ENCODE results near the gene FLNC. TPM values are rescaled to one million over a fixed set of nuclear protein-coding genes. Genes with fewer than 3 reads are reported as not detected.

The FLNC gene
- total and polyA plus RNA-seq, 2 experiments from 2014 or later: 46.6 to 60.7 TPM

DNA sequence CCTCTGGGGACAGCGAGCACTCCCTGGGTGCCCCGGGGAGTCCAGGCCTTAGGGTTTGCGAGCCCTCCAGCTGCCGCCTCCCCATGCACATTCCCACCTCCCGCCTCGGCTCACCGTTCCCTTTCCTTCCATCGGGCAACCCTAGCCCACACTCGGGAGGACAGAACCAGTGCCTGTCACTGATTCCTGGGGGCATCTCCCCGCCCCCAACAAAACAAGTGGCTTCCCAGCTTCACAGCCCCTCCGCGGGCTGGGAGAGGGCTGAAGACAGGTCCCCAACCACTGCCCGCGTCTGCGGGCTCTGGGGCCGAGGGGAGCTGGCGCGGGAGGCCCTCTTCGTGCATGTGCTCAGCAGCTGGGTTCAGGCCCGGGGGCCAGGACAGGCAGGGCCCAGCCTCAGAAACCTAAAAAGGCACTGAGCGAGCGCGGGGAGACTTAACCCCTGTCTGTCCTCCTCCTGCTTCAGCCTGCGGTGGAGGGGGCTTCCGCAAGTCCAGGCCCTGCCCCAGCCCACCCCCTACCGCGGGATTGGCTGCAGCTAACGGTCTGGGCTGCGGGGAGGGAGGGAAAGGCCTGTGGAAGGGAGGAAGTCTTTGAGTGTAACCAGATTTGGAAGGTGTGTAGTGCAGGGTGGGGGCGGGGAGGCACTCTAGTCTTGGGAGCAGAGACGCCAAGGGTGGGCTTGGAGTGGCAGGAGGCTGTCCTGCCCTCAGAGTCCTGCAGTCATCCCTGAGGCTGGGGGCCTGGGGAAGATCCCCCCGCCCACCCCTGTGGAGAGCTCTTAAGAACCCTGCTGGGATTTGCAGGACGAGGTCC lies 1.2 kb downstream of the FLNC start:
- H2AFZ ChIP-seq: peak overlapping the region; percentile 28

DNA sequence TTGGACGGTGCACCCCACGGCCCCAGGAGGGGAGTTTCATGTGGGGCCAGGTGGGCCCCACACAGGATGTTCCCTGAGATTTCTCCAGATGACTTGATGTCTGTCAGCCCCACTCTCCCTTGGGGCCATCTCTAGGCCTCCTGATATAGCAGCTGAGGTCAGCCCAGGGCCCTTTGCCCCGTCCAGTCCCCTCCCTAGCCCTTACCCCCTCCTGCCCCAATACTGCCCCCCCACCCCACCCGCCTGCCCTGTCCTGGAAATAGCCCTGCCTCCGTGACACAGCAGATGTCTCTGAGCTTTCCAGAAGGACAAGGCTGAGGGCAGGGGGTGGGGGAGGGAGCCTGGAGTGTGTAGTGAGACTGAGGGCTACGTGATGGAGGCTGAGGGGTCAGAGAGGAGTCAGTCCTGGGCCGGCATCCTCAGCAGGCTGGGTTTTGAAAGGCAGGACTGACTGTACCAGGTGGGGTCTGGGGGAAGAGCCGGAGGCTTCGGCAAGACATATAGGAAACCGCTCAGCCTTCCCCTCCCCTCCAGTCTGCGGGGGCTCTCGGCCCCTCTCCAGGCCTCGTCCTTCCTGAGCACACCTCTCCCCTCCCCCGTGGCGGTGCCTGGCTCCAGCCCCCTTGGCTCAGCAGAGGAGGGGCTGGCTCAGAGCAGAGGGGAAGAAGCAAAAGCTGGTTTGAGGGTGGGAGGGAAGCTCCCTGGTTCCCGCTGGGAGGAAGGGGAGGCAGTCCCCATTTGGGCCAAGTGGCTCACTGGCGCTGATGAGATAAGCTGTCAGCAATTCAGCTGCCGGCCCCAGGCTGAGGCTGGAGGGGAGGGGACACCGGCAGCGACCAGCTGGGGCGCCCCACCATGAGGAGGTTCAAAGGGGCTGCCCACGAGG lies 2.0 kb downstream of the FLNC start:
- TF ChIP-seq EZH2 (IDR thresholded peaks at IDR 0.05; ENCODE audit: borderline replicate concordance) (no peak), EZH2phosphoT487 (IDR thresholded peaks at IDR 0.05; ENCODE audit: low read depth, severe bottlenecking, unreplicated experiment) (no peak)
- TF ChIP-seq, protein P1, sequence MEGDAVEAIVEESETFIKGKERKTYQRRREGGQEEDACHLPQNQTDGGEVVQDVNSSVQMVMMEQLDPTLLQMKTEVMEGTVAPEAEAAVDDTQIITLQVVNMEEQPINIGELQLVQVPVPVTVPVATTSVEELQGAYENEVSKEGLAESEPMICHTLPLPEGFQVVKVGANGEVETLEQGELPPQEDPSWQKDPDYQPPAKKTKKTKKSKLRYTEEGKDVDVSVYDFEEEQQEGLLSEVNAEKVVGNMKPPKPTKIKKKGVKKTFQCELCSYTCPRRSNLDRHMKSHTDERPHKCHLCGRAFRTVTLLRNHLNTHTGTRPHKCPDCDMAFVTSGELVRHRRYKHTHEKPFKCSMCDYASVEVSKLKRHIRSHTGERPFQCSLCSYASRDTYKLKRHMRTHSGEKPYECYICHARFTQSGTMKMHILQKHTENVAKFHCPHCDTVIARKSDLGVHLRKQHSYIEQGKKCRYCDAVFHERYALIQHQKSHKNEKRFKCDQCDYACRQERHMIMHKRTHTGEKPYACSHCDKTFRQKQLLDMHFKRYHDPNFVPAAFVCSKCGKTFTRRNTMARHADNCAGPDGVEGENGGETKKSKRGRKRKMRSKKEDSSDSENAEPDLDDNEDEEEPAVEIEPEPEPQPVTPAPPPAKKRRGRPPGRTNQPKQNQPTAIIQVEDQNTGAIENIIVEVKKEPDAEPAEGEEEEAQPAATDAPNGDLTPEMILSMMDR (IDR thresholded peaks at IDR 0.05; ENCODE audit: poor library complexity): no peak
- H2AFZ ChIP-seq: no peak overlapping the region
- no peaks in the 10 kb centered on the region for H3K9me2 ChIP-seq (replicated peaks; ENCODE audit: insufficient read depth)
- peaks cover 62% of the 10 kb centered on the region for H3K4me1 ChIP-seq (ENCODE audit: insufficient read depth)
- peak overlapping the region; percentile 93 for H3K27ac ChIP-seq
- DNase-seq (ENCODE audit: low spot score): peak; percentile 69
- peaks cover 2% of the 10 kb centered on the region for H3K79me2 ChIP-seq
- 16% methylated on average over 19 of the region's 22 CpGs for WGBS (ENCODE audit: low lambda C conversion rate, missing lambda C conversion rate)
- peak overlapping the region; percentile 95 for H3K4me2 ChIP-seq
- H3K27me3 ChIP-seq: peaks cover 6% of the 10 kb centered on the region
- no peaks in the 10 kb centered on the region for H3K36me3 ChIP-seq (replicated peaks; ENCODE audit: insufficient read depth, low read depth)
- H3K4me3 ChIP-seq: peak overlapping the region; percentile 66
- no peaks in the 10 kb centered on the region for H4K20me1 ChIP-seq (ENCODE audit: insufficient read depth, poor library complexity, severe bottlenecking)
- H3K9me3 ChIP-seq (ENCODE audit: low read depth): no peaks in the 10 kb centered on the region

More for the DNA sequence above, 1.2 kb downstream of the FLNC start:
- Histone ChIP-seq H3K9me3 (ENCODE audit: low read depth) (no peaks in the 10 kb centered on the region), H3K4me2 (peak overlapping the region; percentile 95), H3K9me2 (replicated peaks; ENCODE audit: insufficient read depth) (no peaks in the 10 kb centered on the region), H3K36me3 (replicated peaks; ENCODE audit: insufficient read depth, low read depth) (no peaks in the 10 kb centered on the region), H3K27me3 (peaks cover 6% of the 10 kb centered on the region), H3K27ac (peak overlapping the region; percentile 93), H3K4me1 (ENCODE audit: insufficient read depth) (peaks cover 63% of the 10 kb centered on the region), H3K4me3 (peak overlapping the region; percentile 66), H3K79me2 (peaks cover 2% of the 10 kb centered on the region), H4K20me1 (ENCODE audit: insufficient read depth, poor library complexity, severe bottlenecking) (no peaks in the 10 kb centered on the region)
- TF ChIP-seq EZH2 (IDR thresholded peaks at IDR 0.05; ENCODE audit: borderline replicate concordance) (no peak), EZH2phosphoT487 (IDR thresholded peaks at IDR 0.05; ENCODE audit: low read depth, severe bottlenecking, unreplicated experiment) (no peak)
- TF ChIP-seq, protein P1 (IDR thresholded peaks at IDR 0.05; ENCODE audit: poor library complexity): no peak
- peak; percentile 63 for DNase-seq (ENCODE audit: low spot score)
- WGBS (ENCODE audit: low lambda C conversion rate, missing lambda C conversion rate): 12% methylated on average over 31 of the region's 33 CpGs

DNA sequence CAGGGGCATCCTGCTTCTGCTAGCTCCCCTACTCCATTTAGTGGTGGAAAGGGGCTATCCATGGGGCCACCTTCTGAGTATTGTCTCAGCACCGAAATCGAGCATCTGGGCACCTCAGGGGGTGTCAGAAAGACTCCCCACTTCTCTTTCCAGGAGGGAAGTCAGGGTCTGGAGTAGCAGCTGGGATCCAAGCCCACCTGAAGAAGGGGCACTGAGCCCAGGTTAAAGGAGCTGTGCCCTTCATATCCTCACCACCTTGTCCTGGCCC lies 2.6 kb downstream of the FLNC start:
- TF ChIP-seq, protein P1 (IDR thresholded peaks at IDR 0.05; ENCODE audit: poor library complexity): no peak
- TF ChIP-seq EZH2phosphoT487 (IDR thresholded peaks at IDR 0.05; ENCODE audit: low read depth, severe bottlenecking, unreplicated experiment): no peak
- no peak for TF ChIP-seq EZH2 (IDR thresholded peaks at IDR 0.05; ENCODE audit: borderline replicate concordance)
- Histone ChIP-seq H3K9me2 (replicated peaks; ENCODE audit: insufficient read depth) (no peaks in the 10 kb centered on the region), H3K4me2 (peak overlapping the region; percentile 95), H3K27ac (peak overlapping the region; percentile 93), H3K27me3 (peaks cover 6% of the 10 kb centered on the region), H3K4me1 (ENCODE audit: insufficient read depth) (peaks cover 56% of the 10 kb centered on the region), H3K9me3 (ENCODE audit: low read depth) (no peaks in the 10 kb centered on the region), H4K20me1 (ENCODE audit: insufficient read depth, poor library complexity, severe bottlenecking) (no peaks in the 10 kb centered on the region), H3K79me2 (peaks cover 2% of the 10 kb centered on the region), H3K4me3 (peak overlapping the region; percentile 29), H3K36me3 (replicated peaks; ENCODE audit: insufficient read depth, low read depth) (no peaks in the 10 kb centered on the region), H2AFZ (no peak overlapping the region)
- 41% methylated on average over 2 of the region's 2 CpGs for WGBS (ENCODE audit: low lambda C conversion rate, missing lambda C conversion rate)
- DNase-seq (ENCODE audit: low spot score): no peak

All from hepatocyte (in vitro differentiated cells).